Large intestine (tissue), 3 donors: ENCODE measurements around the gene GSTA2. TPM values are rescaled to one million over a fixed set of nuclear protein-coding genes. Genes with fewer than 3 reads are reported as not detected.
"Not testable (repeated sequence)": the region's sequence is repeated elsewhere in the genome, so short reads cannot be mapped to it uniquely, and the experiment has no call there.

ENCODE experiments used
- DNase-seq, 2 donors: peaks; one replicate each; pipeline versions ENCODE4 v3.0.0 to v3.0.0-alpha.2; 2013
- H3K27ac ChIP-seq: one replicate; pipeline ENCODE4 v1.5.1; 2013; ENCODE audit warnings: low read length
- H3K27me3 ChIP-seq: 2 replicates; pipeline ENCODE4 v1.6.1; 2013; ENCODE audit warnings: low read length; ENCODE audit not compliant: control insufficient read depth, insufficient read depth
- H3K36me3 ChIP-seq: 2 replicates; pipeline ENCODE4 v1.6.1; 2013; ENCODE audit warnings: low read length; ENCODE audit not compliant: control insufficient read depth, insufficient read depth
- H3K4me1 ChIP-seq: one replicate; pipeline ENCODE4 v1.6.1; 2013; ENCODE audit warnings: low read length; ENCODE audit not compliant: control insufficient read depth, insufficient read depth
- H3K4me3 ChIP-seq: one replicate; pipeline ENCODE4 v1.5.1; 2013; ENCODE audit warnings: low read length
- H3K9me3 ChIP-seq: one replicate; pipeline ENCODE4 v1.6.1; 2013; ENCODE audit warnings: mild to moderate bottlenecking, low read depth, low read length, moderate library complexity; ENCODE audit not compliant: control insufficient read depth
- WGBS: methylation state at CpG from one replicate; pipeline ENCODE4 v1.1.5; 2013; ENCODE audit warnings: low lambda C conversion rate; ENCODE audit not compliant: insufficient coverage; 5-methylcytosine and 5-hydroxymethylcytosine counted together
- polyA plus RNA-seq: library from polyadenylated mRNA; unstranded; fragments of 120-200 nt; gene quantifications from one replicate; pipeline ENCODE4 v1.2.1, GENCODE V29; 2013

The GSTA2 gene
- polyA plus RNA-seq, 1 donor: 24.0 TPM

- H3K4me3 ChIP-seq, DNase-seq, H3K27me3 ChIP-seq, H3K9me3 ChIP-seq: not testable (repeated sequence)
- H3K27ac ChIP-seq: peak overlapping the region; percentile 28
- H3K4me1 ChIP-seq: peaks cover 21% of the 10 kb centered on the region
- WGBS: no CpG with 5 or more reads among the region's 1 CpG
- H3K36me3 ChIP-seq: peaks cover 27% of the 10 kb centered on the region
Observed at GRCh38 chr6:52789658-52790057, 26.4 kb upstream of the GSTA2 start.

DNA sequence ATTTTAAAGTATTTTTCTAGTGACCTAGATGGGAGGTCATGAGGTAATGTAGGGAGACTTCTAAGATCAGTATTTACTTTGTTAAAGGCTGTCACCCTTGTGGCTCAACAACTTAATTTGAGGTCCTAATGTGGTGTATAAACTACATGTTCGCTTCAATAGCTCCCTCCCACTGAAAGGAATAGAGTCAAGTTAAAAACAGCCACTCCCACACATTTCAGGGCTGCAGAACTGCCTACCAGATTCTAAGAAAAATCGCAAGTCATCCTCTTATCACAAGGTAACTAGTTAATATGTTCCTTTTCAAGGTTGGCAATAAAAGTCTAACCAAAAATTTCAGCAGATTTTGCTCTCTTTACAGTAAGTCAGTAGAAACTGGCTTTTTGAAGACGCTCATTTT, 25.2 kb upstream of the GSTA2 start:
- peak overlapping the region; percentile 69 for H3K27ac ChIP-seq
- H3K4me3 ChIP-seq: no peak overlapping the region
- DNase-seq: peak in 1 of 2 donors; percentile 59
- H3K9me3 ChIP-seq: peaks cover 8% of the 10 kb centered on the region
- no CpG with 5 or more reads among the region's 3 CpGs for WGBS
- H3K4me1 ChIP-seq: peaks cover 21% of the 10 kb centered on the region
- H3K36me3 ChIP-seq: peaks cover 18% of the 10 kb centered on the region
- no peaks in the 10 kb centered on the region for H3K27me3 ChIP-seq

DNA sequence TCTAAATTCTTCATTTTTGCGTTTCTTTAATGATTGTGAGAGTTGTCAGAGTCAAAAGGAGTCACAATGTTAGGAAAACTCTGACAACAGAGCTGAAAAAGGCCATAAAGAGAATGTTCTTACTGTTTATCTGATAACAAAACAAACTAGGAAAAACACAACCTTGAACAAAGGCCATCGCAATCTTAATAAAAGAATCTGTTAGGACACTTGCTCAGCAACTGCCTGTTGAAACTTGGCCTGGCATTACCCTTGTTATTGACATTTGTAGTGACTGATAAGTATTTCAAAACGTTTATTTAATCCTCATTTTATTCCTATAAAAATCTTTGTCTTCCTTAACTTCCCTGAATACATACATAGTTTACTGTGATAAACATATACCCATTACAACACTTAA, 24.6 kb upstream of the GSTA2 start:
- WGBS: 8% methylated on average over 3 of the region's 3 CpGs
- Histone ChIP-seq H3K27me3 (no peaks in the 10 kb centered on the region), H3K4me3 (no peak overlapping the region), H3K4me1 (peaks cover 21% of the 10 kb centered on the region), H3K36me3 (peaks cover 12% of the 10 kb centered on the region), H3K9me3 (peaks cover 8% of the 10 kb centered on the region), H3K27ac (peak overlapping the region; percentile 69)
- peak; percentile 27 to 68 for DNase-seq

DNA sequence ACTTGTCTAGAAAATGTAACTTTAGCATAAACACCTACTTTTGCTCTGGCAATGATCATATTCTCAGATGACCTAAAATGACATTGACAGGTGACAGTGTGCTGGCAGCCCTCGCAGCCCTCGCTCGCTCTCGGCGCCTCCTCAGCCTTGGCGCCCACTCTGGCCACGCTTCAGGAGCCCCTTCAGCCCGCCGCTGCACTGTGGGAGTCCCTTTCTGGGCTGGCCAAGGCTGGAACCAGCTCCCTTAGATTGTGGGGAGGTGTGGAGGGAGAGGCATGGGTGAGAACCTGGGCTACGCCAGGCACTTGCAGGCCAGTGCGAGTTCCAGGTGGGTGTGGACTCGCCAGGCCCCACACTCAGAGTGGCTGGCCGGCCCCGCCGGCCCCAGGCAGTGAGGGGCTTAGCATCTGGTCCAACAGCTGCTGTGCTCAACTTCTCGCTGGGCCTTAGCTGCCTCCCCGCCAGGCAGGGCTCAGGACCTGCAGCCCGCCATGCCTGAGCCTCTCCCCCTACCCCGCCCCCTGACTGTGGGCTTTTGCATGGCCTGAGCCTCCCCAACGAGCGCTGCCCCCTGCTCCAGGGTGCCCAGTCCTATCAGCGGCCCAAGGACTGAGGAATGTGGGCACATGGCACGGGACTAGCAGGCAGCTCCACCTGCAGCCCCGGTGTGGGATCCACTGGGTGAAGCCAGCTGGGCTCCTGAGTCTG, 23.1 kb upstream of the GSTA2 start:
- Histone ChIP-seq H3K36me3 (no peaks in the 10 kb centered on the region), H3K4me3 (no peak overlapping the region), H3K27ac (no peak overlapping the region), H3K9me3 (peaks cover 8% of the 10 kb centered on the region), H3K4me1 (peaks cover 21% of the 10 kb centered on the region), H3K27me3 (no peaks in the 10 kb centered on the region)
- no peak for DNase-seq
- WGBS: no CpG with 5 or more reads among the region's 24 CpGs

DNA sequence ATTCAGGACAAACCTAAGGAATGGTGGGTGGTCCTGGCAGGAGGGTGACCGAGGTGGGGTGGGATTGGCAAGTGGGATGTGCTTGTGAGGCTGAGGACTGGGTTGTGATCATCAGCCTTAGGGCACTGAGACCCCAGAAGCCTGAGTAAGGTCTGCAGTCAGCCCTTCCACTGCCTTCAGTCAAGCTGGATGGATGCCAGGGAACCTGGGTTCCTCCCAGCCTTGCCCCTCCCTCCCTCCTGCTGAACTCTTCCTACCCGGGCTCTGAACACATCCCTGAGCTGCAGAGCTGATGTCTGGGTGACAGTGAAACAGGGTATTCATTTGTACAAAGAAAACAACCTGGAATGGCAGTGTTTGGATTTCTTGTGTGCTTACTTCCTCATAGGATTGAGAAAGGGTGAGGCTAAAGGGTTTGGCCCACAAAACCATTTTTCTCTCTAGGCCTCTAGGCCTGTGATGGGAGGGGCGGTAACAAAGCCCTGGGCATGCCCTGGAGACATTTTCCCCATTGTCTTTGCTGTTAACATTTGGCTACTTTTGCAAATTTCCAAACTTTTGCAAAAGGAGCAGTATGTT, 19.5 kb upstream of the GSTA2 start:
- no CpG with 5 or more reads among the region's 3 CpGs for WGBS
- not testable (repeated sequence) for H3K36me3 ChIP-seq, DNase-seq, H3K4me3 ChIP-seq, H3K27me3 ChIP-seq, H3K9me3 ChIP-seq
- Histone ChIP-seq H3K4me1 (peaks cover 13% of the 10 kb centered on the region), H3K27ac (peak overlapping the region; percentile 5)

DNA sequence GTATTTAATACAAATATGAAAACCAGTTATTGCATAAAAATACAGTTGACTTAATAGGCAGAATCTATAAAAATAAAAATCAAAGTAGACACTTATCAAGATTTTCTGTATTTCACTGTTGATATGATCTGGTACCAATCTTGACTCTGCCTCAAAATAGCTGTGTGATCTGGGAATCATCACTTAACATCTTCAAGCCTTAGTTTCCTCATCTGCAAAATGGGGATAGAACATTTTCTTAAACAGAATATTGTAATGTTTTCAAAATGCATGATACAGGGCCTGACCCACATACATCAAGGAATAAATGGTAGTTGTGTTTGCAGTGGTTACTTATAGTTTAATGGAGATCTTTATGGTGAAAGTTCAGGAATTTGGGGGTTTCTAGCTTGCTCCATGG, 18.9 kb upstream of the GSTA2 start:
- not testable (repeated sequence) for H3K9me3 ChIP-seq, H3K27ac ChIP-seq, H3K4me3 ChIP-seq, DNase-seq, H3K4me1 ChIP-seq, H3K36me3 ChIP-seq, H3K27me3 ChIP-seq

DNA sequence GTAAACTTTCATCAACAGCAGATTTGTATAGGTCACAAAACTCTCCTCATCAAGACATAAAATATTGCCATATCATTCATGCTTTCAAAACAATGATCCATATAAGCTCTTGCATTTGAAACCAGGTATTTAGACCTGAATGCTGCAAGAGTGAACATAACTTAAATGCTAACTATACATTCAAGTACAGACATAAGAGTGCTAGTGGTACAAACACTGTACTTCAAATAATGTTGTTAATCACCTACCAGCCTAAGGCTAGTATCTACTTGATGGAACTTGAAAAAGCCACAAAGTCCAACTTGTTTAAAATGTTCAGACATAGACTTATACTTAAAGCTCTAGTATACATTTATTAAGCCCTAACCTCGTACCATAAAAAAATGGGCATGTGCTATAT, 16.0 kb upstream of the GSTA2 start:
- Histone ChIP-seq H3K27ac (no peak overlapping the region), H3K4me1 (no peaks in the 10 kb centered on the region), H3K36me3 (no peaks in the 10 kb centered on the region), H3K27me3 (no peaks in the 10 kb centered on the region), H3K9me3 (no peaks in the 10 kb centered on the region), H3K4me3 (no peak overlapping the region)
- DNase-seq: no peak
- WGBS: no CpG with 5 or more reads among the region's 1 CpG

DNA sequence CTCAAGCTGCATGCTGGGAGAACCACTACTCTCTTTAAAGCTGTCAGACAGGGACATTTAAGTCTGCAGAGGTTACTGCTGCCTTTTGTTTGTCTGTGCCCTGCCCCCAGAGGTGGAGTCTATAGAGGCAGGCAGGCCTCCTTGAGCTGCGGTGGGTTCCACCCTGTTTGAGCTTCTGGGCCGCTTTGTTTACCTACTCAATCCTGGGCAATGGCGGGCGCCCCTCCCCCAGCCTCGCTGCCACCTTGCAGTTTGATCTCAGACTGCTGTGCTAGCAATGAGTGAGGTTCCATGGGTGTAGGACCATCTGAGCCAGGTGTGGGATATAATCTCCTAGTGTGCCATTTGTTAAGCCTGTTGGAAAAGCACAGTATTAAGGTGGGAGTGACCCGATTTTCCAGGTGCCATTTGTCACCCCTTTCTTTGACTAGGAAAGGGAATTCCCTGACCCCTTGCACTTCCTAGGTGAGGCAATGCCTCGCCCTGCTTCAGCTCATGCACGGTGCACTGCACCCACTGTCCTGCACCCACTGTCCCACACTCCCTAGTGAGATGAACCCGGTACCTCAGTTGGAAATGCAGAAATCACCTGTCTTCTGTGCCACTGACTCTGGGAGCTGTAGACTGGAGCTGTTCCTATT, 13.6 kb upstream of the GSTA2 start:
- WGBS: no CpG with 5 or more reads among the region's 9 CpGs
- H3K9me3 ChIP-seq, H3K36me3 ChIP-seq, H3K27ac ChIP-seq, H3K4me3 ChIP-seq, DNase-seq, H3K4me1 ChIP-seq, H3K27me3 ChIP-seq: not testable (repeated sequence)

- H3K27me3 ChIP-seq, H3K27ac ChIP-seq, H3K4me1 ChIP-seq, DNase-seq, H3K4me3 ChIP-seq, H3K9me3 ChIP-seq, H3K36me3 ChIP-seq: not testable (repeated sequence)
- no CpG with 5 or more reads among the region's 4 CpGs for WGBS
Observed at GRCh38 chr6:52769399-52769798, 6.1 kb upstream of the GSTA2 start.

GRCh38 chr6:52767658-52768057, 4.4 kb upstream of the GSTA2 start:
- H3K9me3 ChIP-seq, H3K4me3 ChIP-seq, H3K4me1 ChIP-seq, H3K36me3 ChIP-seq, H3K27me3 ChIP-seq, H3K27ac ChIP-seq, DNase-seq: not testable (repeated sequence)
